Measurements from ENCODE around the gene MKRN1.
"Not testable (repeated sequence)": the region's sequence is repeated elsewhere in the genome, so short reads cannot be mapped to it uniquely, and the experiment has no call there.

Gene MKRN1, protein sequence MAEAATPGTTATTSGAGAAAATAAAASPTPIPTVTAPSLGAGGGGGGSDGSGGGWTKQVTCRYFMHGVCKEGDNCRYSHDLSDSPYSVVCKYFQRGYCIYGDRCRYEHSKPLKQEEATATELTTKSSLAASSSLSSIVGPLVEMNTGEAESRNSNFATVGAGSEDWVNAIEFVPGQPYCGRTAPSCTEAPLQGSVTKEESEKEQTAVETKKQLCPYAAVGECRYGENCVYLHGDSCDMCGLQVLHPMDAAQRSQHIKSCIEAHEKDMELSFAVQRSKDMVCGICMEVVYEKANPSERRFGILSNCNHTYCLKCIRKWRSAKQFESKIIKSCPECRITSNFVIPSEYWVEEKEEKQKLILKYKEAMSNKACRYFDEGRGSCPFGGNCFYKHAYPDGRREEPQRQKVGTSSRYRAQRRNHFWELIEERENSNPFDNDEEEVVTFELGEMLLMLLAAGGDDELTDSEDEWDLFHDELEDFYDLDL

DNA sequence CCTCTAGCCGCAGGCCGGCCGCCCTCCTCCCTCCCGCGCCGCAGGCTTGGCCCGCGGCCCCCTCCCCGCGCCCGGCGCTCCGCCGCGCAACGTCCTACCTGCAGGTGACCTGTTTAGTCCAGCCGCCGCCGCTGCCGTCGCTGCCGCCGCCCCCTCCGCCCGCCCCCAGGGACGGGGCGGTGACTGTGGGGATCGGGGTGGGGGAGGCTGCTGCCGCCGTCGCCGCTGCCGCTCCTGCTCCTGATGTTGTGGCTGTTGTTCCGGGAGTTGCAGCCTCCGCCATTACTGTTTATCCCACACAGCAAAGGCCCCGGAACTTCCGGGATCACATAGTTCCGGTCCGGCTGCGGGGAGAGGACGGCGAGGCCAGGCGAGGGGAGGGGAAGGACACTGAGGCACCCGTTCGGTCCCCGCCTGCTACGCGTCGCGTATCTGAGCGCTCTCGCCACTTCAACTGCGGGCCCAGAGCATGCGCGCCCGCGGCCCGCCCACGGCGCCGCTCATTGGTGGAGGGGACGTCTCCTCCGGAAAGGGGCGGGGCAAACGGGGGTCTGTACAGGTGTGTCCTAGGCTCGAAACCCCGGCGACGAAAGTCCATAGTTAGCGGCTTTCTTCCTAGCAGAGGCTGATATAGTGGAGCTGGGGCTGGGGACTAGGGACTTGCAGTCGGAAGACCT, at the start of gene MKRN1:
Gene MKRN1 (minus strand): TSS at position 444 of the 677 bp plus-strand sequence. CDS start 161 bp downstream, at position 283.
- Mint-ChIP-seq H3K36me3 (ENCODE audit: low read depth) (peaks cover 17% of the 10 kb centered on the region), H3K9me3 (no peaks in the 10 kb centered on the region), H3K27ac (peak within 1 kb of the TSS; percentile 89), H3K4me1 (ENCODE audit: low read depth) (peaks cover 27% of the 10 kb centered on the region), H3K27me3 (no peaks in the 10 kb centered on the region), H3K4me3 (peak within 1 kb of the TSS; percentile 93)
- intact Hi-C loops (cut with micrococcal nuclease), result loop anchor here (2.0 to 5.0 kb wide), 2 partner anchors 14 to 173 kb away; no protein-coding TSS in a partner anchor

DNA sequence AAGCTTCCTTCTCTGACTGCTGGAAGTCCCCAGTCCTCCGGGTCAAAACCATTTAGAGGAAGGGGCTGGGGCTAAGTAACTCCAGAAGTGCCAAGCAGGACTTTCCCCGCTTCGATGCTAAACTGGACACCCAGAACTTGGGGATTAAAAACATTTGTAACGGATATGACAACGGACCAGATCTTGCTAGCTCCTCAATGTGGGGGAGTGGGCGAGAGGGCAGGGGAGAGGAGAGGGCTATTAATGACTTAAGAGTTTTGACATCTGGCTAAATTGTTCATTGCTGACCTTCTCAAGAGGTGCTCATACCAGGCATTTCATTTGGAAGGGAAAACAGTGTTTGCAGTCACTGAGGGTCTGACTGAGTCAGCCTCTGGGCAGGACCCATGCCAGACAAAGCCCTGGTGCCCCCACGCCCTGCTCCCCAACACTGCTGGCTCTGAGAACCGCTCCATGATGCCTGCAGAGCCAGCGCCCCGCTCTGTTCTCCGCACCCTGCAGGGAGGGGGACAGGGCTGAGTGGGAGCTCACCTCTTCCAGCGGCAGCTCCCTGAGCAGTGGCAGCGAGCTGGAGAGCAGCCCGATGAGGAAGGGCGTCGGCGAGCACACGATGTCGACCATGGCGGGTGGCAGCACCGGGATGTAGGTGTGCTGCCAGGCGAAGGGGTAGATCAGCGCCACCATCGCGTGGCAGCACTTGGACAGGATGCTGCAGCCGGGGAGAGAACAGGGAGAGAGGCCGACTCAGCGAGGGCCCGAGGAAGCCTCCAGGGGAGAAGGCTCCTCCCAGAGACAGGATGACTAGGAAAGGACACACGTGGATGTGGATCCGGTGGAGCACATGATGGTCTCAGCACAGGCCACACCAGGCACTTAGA, 47.7 kb upstream of the MKRN1 start:
- Mint-ChIP-seq H3K27me3 (peaks cover 8% of the 10 kb centered on the region), H3K27ac (no peak overlapping the region), H3K36me3 (ENCODE audit: low read depth) (no peaks in the 10 kb centered on the region), H3K4me3 (no peak overlapping the region), H3K4me1 (ENCODE audit: low read depth) (peaks cover 9% of the 10 kb centered on the region), H3K9me3 (no peaks in the 10 kb centered on the region)
- intact Hi-C loops (cut with micrococcal nuclease), result no loop called here

DNA sequence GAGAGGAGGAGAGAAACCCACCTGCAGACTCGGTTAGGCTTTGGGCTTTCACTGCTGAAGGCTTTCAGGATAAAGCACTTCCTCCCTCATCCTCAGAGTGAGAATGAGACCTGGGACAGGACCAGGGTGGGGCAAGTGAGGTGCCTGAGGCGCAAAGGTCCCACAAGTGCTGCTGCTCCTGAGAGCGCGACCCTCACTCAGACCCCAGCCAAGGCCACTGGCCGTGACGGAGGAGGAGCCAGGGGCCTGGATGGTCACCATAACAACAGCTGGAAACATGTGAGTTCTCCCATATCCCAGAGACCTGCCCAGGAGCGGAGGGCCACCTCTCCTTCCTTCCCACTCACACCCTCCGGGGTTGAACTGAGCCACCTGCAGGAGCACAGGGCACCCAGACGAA, 46.9 kb upstream of the MKRN1 start:
- Mint-ChIP-seq H3K27ac (no peak overlapping the region), H3K9me3 (no peaks in the 10 kb centered on the region), H3K27me3 (peaks cover 7% of the 10 kb centered on the region), H3K36me3 (ENCODE audit: low read depth) (no peaks in the 10 kb centered on the region), H3K4me3 (no peak overlapping the region), H3K4me1 (ENCODE audit: low read depth) (peaks cover 9% of the 10 kb centered on the region)
- intact Hi-C loops (cut with micrococcal nuclease), result no loop called here

DNA sequence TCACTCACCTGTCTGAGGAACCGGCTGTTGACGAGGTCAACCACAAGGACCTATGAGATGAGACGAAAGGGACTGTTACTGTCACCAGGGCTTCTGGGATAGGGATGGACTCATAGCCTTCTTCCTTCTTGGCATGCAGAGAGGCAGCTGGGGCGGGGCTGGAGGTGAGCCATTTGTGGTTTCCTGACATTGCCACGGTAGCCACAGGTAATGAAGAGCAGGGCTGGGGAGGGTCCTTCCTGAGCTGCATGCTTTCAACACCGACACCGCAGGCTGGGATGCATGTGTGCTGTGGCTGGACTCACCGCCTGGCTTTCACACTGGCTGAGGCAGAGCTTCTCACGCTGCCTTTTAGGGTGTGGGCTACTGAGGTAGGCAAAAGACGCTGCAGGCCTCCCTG, 46.4 kb upstream of the MKRN1 start:
- Mint-ChIP-seq H3K4me1 (ENCODE audit: low read depth) (peaks cover 9% of the 10 kb centered on the region), H3K27me3 (peaks cover 6% of the 10 kb centered on the region), H3K4me3 (no peak overlapping the region), H3K36me3 (ENCODE audit: low read depth) (no peaks in the 10 kb centered on the region), H3K27ac (no peak overlapping the region), H3K9me3 (no peaks in the 10 kb centered on the region)
- intact Hi-C loops (cut with micrococcal nuclease), result no loop called here

DNA sequence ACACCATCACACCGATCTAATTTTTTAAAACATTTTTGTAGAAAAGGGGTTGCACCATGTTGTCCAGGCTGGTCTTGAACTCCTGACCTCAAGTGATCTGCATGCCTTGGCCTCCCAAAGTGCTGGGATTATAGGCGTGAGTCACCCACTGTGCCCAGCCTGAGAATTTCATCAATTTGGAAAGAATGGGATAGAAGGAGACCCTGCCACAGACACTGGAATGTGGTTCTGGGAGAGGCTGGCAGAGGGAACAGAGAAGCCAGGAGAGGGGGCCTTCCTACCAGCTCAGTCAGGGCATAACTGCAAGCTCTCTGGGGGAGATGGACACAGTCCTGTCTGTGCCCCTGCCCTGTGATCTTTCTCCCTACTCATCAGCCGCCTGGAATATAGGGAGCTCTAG, 42.1 kb upstream of the MKRN1 start:
- Mint-ChIP-seq H3K27ac (no peak overlapping the region), H3K4me1 (ENCODE audit: low read depth) (peaks cover 14% of the 10 kb centered on the region), H3K27me3 (peaks cover 7% of the 10 kb centered on the region), H3K36me3 (ENCODE audit: low read depth) (no peaks in the 10 kb centered on the region), H3K4me3 (no peak overlapping the region), H3K9me3 (no peaks in the 10 kb centered on the region)
- intact Hi-C loops (cut with micrococcal nuclease), result no loop called here

DNA sequence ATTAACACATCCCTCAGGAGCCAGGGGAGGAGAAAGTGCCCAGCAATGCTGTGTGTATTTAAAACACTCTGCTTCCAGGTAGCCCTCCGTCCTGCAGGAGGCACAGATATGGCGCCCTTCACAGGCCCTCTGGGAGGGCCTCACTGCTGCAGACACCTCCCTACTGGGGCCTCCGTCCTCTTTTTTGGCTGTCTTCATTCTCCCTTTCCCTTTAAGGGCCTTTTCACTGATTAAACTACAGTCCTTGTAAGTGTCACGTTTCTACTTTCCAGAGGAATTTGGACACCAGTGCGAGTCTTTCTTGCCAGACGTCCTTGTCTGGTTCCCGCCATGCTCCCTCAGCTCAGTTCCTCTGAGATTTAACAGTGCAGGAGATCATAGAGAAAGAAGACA, 39.7 kb upstream of the MKRN1 start:
- Mint-ChIP-seq H3K4me3 (no peak overlapping the region), H3K4me1 (ENCODE audit: low read depth) (peaks cover 7% of the 10 kb centered on the region), H3K27ac (no peak overlapping the region), H3K9me3 (no peaks in the 10 kb centered on the region), H3K27me3 (peaks cover 4% of the 10 kb centered on the region), H3K36me3 (ENCODE audit: low read depth) (no peaks in the 10 kb centered on the region)
- intact Hi-C loops (cut with micrococcal nuclease), result loop anchor here (2.0 kb wide), 1 partner anchor 42 kb away; no protein-coding TSS in a partner anchor

DNA sequence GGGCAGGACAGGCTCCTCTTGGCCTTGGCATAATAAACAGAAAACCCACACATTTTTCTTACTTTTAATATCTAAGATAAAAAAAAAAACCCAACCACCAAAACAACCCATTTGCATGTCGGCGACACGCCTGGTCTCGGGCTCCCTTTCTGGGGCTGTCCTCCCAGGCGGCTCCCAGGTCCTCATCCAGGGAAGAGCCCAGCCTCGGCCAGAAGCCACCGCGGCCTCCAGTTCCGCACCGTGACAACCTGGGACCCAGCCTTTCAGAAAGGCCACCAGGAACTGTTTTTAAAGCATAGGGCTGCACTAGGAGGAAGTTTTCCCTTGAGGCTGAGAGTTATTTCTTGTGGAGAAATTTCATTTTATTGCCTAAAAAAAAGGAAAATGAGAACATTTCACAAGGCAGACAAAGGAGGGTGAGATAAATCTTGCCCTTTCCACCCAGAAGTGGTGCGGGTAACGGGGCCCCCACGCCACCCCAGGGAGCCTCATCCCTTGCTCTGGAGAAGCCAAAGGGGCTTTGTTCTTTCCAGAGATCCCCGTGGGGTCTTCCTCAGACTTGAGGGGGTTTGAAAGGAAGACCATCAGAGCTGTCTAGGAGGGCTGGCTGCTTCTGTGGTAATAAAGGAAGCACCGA, 39.2 kb upstream of the MKRN1 start:
- no peaks in the 10 kb centered on the region for H3K9me3 Mint-ChIP-seq

DNA sequence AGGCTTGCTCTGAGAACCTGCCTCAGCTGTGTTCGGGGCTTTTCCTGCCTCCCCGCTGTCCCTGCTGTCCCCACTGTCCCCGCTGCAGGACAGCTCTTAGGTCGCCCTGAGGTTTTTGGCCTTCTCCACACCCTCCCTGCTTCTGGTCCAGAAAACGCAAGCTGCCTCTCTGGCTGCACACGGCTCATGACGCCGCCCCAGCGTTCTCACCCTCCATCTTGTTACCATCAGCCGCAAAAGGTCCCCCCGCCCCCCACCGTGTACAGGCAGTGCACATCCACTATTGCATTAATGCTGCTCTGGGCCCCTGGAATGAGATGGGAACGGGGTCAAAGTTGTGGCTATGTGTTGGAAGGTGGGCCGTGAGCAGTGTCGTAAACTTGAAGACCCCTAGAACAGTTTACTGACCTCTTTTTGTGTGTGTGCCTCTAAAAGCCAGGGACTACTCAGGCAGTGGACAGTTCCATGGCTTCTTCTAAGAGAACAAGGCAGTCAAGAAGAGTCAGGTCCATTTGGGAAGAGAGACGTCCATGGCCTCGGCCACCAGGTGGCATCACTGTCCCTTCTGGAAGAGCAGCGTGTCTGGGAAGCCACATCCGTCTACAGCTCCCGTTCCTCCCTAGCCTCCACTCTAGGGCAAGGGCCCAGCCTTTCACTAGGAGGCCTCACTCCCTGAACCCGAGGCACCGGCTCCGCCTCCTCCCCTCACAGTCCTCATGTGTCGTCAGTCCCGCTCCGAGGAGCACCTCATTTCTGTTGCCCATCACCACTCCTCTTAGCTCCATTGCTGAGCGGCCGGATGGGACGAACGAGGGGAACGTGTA, 38.5 kb upstream of the MKRN1 start:
- Mint-ChIP-seq H3K9me3 (no peaks in the 10 kb centered on the region), H3K27ac (no peak overlapping the region), H3K4me3 (no peak overlapping the region), H3K27me3 (peaks cover 4% of the 10 kb centered on the region), H3K4me1 (ENCODE audit: low read depth) (peaks cover 6% of the 10 kb centered on the region), H3K36me3 (ENCODE audit: low read depth) (no peaks in the 10 kb centered on the region)
- intact Hi-C loops (cut with micrococcal nuclease), result loop anchor here (1.0 to 2.0 kb wide), 2 partner anchors 41 to 136 kb away; no protein-coding TSS in a partner anchor

More for the DNA sequence above, 39.2 kb upstream of the MKRN1 start:
- Mint-ChIP-seq H3K27me3 (peaks cover 4% of the 10 kb centered on the region), H3K4me1 (ENCODE audit: low read depth) (peaks cover 6% of the 10 kb centered on the region), H3K36me3 (ENCODE audit: low read depth) (no peaks in the 10 kb centered on the region), H3K4me3 (no peak overlapping the region), H3K27ac (no peak overlapping the region)
- intact Hi-C loops (cut with micrococcal nuclease), result loop anchor here (1.0 to 2.0 kb wide), 2 partner anchors 42 to 135 kb away; no protein-coding TSS in a partner anchor

DNA sequence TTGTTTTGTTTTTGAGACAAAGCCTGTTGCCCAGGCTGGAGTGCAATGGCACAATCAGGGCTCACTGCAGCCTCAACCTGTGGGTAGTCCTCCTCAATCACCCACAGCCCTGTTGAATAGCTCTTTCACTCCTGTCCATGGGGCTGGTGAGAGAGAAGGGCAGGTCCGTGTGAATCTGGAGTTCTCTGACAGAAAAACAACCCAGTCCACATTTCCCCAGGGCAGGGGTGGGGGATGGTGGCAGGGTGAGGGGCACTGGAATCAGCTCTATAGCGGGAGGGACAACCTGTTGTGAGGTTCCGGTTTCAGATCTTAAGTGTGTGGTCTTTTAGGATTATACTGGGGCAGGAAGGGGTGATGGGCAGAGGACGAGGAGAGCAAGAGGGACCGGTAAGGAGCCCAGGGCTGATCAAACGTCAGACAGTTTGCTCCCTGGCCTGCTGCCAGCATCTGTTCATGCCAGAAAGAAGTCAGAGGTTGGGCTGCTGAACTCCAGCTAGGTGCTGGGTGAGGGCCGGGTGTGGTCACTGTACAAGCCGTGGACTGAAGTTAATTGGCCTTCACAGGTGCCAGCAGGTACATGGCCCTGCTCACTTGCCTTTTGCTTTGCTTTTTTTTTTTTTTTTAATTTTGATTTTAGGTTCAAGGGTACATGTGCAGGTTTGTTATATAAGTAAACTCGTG, 33.2 kb upstream of the MKRN1 start:
- H3K4me1 Mint-ChIP-seq (ENCODE audit: low read depth), result no peaks in the 10 kb centered on the region
- H3K27ac Mint-ChIP-seq, result no peak overlapping the region
- H3K27me3 Mint-ChIP-seq, result peaks cover 4% of the 10 kb centered on the region
- intact Hi-C loops (cut with micrococcal nuclease), result no loop called here
- no peaks in the 10 kb centered on the region for H3K36me3 Mint-ChIP-seq (ENCODE audit: low read depth)
- no peak overlapping the region for H3K4me3 Mint-ChIP-seq
- H3K9me3 Mint-ChIP-seq, result no peaks in the 10 kb centered on the region

DNA sequence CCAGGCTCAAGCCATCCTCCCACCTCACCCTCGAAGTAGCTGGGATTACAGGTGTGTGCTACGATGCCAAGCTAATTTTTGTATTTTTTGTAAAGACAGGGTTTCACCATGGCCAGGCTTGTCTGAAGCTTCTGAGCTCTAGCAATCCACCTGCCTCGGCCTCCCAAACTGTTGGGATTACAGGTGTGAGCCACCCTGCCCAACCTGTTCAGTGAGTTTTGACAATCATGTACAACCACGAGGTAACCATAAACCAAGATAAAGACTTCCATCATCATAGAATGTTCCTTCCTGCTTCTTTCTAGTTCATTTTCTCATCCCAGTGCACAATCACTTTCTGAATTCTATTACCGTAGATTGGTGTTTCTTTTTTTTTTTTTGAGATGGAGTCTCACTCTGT, 30.5 kb upstream of the MKRN1 start:
- Mint-ChIP-seq H3K4me1 (ENCODE audit: low read depth) (no peaks in the 10 kb centered on the region), H3K36me3 (ENCODE audit: low read depth) (no peaks in the 10 kb centered on the region), H3K27ac (no peak overlapping the region), H3K27me3 (peaks cover 6% of the 10 kb centered on the region), H3K9me3 (no peaks in the 10 kb centered on the region), H3K4me3 (no peak overlapping the region)
- intact Hi-C loops (cut with micrococcal nuclease), result no loop called here

DNA sequence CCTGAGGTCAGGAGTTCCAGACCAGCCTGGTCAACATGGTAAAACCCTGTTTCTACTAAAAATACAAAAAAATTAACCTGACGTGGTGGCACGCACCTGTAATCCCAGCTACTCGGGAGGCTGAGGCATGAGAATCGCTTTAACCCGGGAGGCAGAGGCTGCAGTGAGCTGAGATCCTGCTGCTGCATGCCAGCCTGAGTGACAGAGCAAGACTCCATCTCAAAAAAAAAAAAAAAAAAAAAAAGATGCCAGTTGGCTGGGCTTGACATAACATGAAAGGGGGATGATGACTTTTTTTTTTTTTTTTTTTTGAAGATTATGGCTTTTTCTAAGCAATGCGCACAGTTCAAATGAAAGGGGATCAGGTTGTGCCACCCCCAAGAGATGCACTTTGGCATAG, 28.3 kb upstream of the MKRN1 start:
- H3K9me3 Mint-ChIP-seq; H3K4me3 Mint-ChIP-seq; H3K27me3 Mint-ChIP-seq; H3K4me1 Mint-ChIP-seq (ENCODE audit: low read depth); H3K27ac Mint-ChIP-seq; H3K36me3 Mint-ChIP-seq (ENCODE audit: low read depth); intact Hi-C loops (cut with micrococcal nuclease): not testable (repeated sequence)

DNA sequence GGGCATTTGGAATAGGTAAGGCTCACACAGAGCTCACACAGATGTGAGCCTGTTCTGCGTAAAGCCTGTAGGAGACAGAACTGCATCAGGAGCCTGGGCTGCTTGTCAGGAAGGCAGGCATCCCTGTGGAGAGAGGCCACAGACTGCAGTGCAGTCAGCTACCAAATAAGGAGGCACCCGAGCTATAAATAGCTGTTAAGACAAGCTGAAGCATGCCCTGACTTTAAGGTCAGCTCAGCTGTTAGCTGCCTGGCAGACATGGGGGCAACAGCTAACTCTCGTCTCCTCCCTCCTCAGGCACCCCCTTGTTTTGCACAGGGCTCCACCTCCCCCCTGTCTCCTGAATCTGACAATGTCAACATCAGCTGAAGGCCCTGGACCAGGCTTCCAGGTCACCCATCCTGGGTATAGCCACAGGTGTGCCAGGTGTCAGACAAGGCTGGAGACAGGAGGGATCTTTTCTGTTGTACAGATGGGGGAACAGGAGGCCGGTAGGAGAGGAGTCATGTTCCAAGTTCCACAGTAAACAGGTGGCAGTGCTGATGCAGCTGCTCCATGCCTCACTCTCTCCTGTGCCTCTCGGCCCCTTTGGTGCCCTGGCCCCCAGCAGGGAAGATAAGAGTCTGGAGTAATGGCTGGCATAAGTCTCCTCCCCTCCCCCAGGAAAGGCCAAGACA, 27.6 kb upstream of the MKRN1 start:
- H3K9me3 Mint-ChIP-seq, result no peaks in the 10 kb centered on the region
- H3K4me3 Mint-ChIP-seq, result no peak overlapping the region
- H3K27ac Mint-ChIP-seq, result no peak overlapping the region
- peaks cover 6% of the 10 kb centered on the region for H3K27me3 Mint-ChIP-seq
- intact Hi-C loops (cut with micrococcal nuclease), result no loop called here
- no peaks in the 10 kb centered on the region for H3K36me3 Mint-ChIP-seq (ENCODE audit: low read depth)
- H3K4me1 Mint-ChIP-seq (ENCODE audit: low read depth), result no peaks in the 10 kb centered on the region
